NCI-H748 (cell line): ENCODE results near the gene MYO1E.

Source experiments
- DNase-seq: peaks from one replicate; lab custom pipeline; 2025; ENCODE audit not compliant: unreplicated experiment; lab: John Stamatoyannopoulos, UW

The MYO1E gene

GRCh38 chr15:59268852-59269407 is 103.7 kb downstream of the MYO1E start:
- no peak for DNase-seq

- DNase-seq = no peak
Measured at GRCh38 chr15:59268168-59268851, 104.4 kb downstream of the MYO1E start.

GRCh38 chr15:59266028-59266427 is 106.6 kb downstream of the MYO1E start:
- no peak for DNase-seq

GRCh38 chr15:59262316-59262715 is 110.4 kb downstream of the MYO1E start:
- no peak for DNase-seq

- peak; percentile 64 for DNase-seq
Measured at GRCh38 chr15:59260090-59260489, 112.6 kb downstream of the MYO1E start.

- no peak for DNase-seq
Measured at GRCh38 chr15:59259137-59259943, 113.3 kb downstream of the MYO1E start.

- no peak for DNase-seq
Measured at GRCh38 chr15:59258317-59258716, 114.4 kb downstream of the MYO1E start.

- DNase-seq = no peak
Measured at GRCh38 chr15:59257140-59257539, 115.5 kb downstream of the MYO1E start.

GRCh38 chr15:59256482-59256881 is 116.2 kb downstream of the MYO1E start:
- DNase-seq = no peak

GRCh38 chr15:59255680-59256336 is 116.9 kb downstream of the MYO1E start:
- no peak for DNase-seq

GRCh38 chr15:59252137-59252536 is 120.5 kb downstream of the MYO1E start:
- no peak for DNase-seq

- DNase-seq = no peak
Measured at GRCh38 chr15:59251001-59251845, 121.4 kb downstream of the MYO1E start.

GRCh38 chr15:59250249-59250648 is 122.4 kb downstream of the MYO1E start:
- no peak for DNase-seq

GRCh38 chr15:59249816-59250215 is 122.9 kb downstream of the MYO1E start:
- no peak for DNase-seq

GRCh38 chr15:59247364-59247763 is 125.3 kb downstream of the MYO1E start:
- DNase-seq = peak; percentile 48

GRCh38 chr15:59245559-59245958 is 127.1 kb downstream of the MYO1E start:
- no peak for DNase-seq

- no peak for DNase-seq
Measured at GRCh38 chr15:59244337-59244736, 128.3 kb downstream of the MYO1E start.

- no peak for DNase-seq
Measured at GRCh38 chr15:59243622-59244021, 129.0 kb downstream of the MYO1E start.

- DNase-seq = no peak
Measured at GRCh38 chr15:59242649-59243048, 130.0 kb downstream of the MYO1E start.

- no peak for DNase-seq
Measured at GRCh38 chr15:59240036-59240435, 132.6 kb downstream of the MYO1E start.

GRCh38 chr15:59237924-59238331 is 134.7 kb downstream of the MYO1E start:
- DNase-seq = no peak
